ENCODE results near the gene SAMD14. TPM values are rescaled to one million over a fixed set of nuclear protein-coding genes. Genes with fewer than 3 reads are reported as not detected.

Gene SAMD14
- total and polyA plus RNA-seq, 9 donors = 0.36 to 4.9 (median 1.7) TPM

DNA sequence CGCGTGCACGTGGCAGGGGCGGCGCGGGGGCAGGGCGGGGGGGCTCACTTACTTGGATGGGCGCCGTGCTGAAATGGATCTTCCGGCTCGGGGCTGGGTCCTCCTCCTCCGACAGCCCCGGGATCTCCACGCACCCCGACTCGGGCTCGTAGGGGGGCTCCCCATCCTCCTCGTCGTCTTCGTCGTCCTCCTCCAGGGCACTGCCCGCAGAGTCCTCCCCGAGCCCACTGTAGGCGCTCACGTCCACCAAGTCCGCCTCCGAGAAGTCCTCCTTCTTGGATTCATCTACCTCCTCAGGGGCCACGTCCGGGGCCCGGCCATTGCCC is 19.1 kb upstream of the SAMD14 start:
- DNase-seq = no peak
- TF ChIP-seq, protein P1, sequence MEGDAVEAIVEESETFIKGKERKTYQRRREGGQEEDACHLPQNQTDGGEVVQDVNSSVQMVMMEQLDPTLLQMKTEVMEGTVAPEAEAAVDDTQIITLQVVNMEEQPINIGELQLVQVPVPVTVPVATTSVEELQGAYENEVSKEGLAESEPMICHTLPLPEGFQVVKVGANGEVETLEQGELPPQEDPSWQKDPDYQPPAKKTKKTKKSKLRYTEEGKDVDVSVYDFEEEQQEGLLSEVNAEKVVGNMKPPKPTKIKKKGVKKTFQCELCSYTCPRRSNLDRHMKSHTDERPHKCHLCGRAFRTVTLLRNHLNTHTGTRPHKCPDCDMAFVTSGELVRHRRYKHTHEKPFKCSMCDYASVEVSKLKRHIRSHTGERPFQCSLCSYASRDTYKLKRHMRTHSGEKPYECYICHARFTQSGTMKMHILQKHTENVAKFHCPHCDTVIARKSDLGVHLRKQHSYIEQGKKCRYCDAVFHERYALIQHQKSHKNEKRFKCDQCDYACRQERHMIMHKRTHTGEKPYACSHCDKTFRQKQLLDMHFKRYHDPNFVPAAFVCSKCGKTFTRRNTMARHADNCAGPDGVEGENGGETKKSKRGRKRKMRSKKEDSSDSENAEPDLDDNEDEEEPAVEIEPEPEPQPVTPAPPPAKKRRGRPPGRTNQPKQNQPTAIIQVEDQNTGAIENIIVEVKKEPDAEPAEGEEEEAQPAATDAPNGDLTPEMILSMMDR (IDR thresholded peaks at IDR 0.05) = no peak
- TF ChIP-seq EP300 (IDR thresholded peaks at IDR 0.05) (no peak), POLR2A (IDR thresholded peaks at IDR 0.05) (no peak)
- Histone ChIP-seq H3K27me3 (no peaks in the 10 kb centered on the region), H3K9me3 (no peaks in the 10 kb centered on the region), H3K4me1 (ENCODE audit: insufficient read depth) (peaks cover 24% of the 10 kb centered on the region), H3K4me3 (peak overlapping the region; percentile 82), H3K36me3 (no peaks in the 10 kb centered on the region), H3K27ac (peak overlapping the region; percentile 51 to 81)
- 0 to 1% (median 0%) methylated on average over 23 to 30 of the region's 30 CpGs for WGBS, 3 donors
- intact Hi-C loops (cut with DNase I) = loop anchor here in 1 of 4 donors (2.0 kb wide), 1 partner anchor 34 kb away; no protein-coding TSS in a partner anchor

DNA sequence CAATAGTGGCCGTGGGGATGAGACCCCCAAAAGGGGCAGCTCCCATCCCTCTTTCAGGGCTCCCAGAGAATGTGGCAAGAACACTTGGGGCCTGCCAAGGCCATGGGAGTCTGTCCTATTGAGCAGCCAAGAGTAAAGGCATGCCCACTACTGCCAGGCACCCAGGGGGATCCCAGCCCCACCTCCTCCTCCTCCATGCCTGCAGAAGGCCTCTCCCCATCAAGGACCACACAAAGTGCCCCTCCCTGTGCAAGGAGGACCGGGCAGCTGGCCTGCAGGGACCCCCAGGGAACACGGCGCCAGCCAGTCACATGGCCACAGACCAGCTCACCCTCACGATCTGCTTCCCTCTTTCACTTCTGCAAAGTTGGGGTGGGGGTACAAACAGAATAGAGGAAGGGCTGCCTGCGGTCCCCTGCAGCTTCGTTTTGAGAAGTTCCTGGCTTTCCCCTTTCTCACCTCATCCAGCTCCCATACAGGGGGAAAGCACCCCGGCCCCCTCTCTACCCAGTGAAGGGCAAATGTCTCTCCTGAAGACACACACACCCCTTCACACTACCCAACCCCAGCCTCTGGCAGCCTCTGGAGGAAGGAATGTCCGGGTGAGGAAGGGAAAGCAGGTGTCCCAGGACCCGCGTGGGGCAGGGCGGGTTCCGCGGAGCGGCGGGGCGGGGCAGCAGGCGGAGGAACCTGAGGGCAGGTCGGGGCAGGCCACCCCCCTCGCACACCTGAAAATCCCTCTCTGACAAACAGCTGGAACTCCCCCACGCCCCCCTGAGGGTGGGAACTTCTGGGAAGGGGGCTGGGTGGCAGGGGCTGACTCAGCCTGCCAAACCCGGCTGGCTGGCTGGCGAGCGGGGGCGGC is 18.5 kb upstream of the SAMD14 start:
- H3K4me3 ChIP-seq = peak overlapping the region; percentile 82
- intact Hi-C loops (cut with DNase I) = loop anchor here in 1 of 4 donors (2.0 kb wide), 1 partner anchor 34 kb away; no protein-coding TSS in a partner anchor
- WGBS, 3 donors = 0 to 2% (median 0%) methylated on average over 21 to 25 of the region's 25 CpGs
- peak; percentile 52 to 76 (median 73) for DNase-seq
- H3K36me3 ChIP-seq = no peaks in the 10 kb centered on the region
- TF ChIP-seq EP300 (IDR thresholded peaks at IDR 0.05) (no peak), POLR2A (IDR thresholded peaks at IDR 0.05) (no peak)
- TF ChIP-seq, protein P1 (IDR thresholded peaks at IDR 0.05) = peak in 1 of 3 donors; percentile 12
- no peaks in the 10 kb centered on the region for H3K27me3 ChIP-seq
- peak overlapping the region; percentile 51 to 81 for H3K27ac ChIP-seq
- H3K4me1 ChIP-seq (ENCODE audit: insufficient read depth) = peaks cover 18% of the 10 kb centered on the region
- H3K9me3 ChIP-seq = no peaks in the 10 kb centered on the region

DNA sequence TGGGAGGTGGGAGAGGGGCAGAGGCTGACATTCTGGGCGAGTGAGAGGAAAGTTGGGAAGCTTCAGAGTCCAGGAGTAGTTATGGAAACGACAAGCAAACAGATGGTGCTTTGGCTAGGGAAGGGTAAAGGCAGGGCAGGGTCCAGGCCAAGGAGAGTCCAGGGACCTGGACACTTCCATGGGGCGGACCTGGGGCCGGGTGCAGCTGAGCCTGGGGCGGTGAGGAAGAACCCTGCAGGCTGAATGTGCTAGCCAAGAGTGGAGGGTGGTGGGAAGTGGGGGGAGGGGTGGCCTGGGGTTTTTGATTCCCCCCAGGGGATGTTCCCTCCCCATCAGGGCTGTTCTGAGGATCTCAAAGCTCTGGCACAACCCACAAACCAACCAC is 17.9 kb upstream of the SAMD14 start:
- WGBS, 3 donors = 0 to 7% (median 4%) methylated on average over 5 of the region's 5 CpGs
- intact Hi-C loops (cut with DNase I) = loop anchor here in 1 of 4 donors (2.0 kb wide), 1 partner anchor 33 kb away; no protein-coding TSS in a partner anchor

DNA sequence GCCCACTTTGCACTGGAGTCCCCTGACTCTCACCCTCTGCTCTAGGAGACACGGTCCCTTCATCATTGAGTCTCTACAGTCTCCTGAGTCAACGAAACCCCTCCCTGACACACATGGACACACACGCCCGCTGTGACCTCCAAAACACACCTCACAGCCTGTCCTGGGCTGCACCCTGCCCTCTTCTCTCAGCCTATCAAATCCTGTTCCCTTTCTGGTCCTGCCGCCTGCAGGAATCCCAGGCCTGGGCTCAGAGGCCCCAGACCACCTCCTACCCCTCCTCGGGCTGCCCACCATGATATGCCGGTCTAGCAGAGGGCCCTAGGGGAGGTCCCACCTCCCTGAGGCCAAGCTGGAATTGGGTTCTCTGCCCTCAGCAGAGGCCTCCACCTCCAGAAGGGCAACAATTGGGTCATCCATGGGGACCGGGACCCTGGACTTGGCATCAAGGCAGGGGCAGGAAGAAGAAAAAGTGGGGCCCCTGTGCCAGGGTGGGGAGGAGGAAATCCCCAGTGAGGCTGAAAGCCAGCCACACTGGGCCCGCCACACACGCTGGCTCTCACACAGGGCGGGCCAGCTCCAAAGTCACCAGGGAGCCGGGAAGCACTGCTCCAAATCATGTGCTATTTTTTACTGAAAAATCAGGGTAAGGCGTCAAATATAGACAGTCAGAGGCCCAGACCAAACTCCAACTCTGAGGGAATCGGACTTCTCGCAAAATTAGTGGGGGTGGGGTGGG is 17.1 kb upstream of the SAMD14 start:
- TF ChIP-seq, protein P1 (IDR thresholded peaks at IDR 0.05) = no peak
- TF ChIP-seq EP300 (IDR thresholded peaks at IDR 0.05) (no peak), POLR2A (IDR thresholded peaks at IDR 0.05) (no peak)
- peak in 1 of 5 donors; percentile 39 for DNase-seq
- intact Hi-C loops (cut with DNase I) = no loop called here
- WGBS, 3 donors = 44 to 48% (median 46%) methylated on average over 15 of the region's 15 CpGs
- H3K36me3 ChIP-seq = no peaks in the 10 kb centered on the region
- H3K4me1 ChIP-seq (ENCODE audit: insufficient read depth) = peaks cover 15% of the 10 kb centered on the region
- H3K9me3 ChIP-seq = no peaks in the 10 kb centered on the region
- no peaks in the 10 kb centered on the region for H3K27me3 ChIP-seq
- peak overlapping the region; percentile 82 for H3K4me3 ChIP-seq
- peak overlapping the region; percentile 51 to 81 for H3K27ac ChIP-seq

More for the DNA sequence above, 17.9 kb upstream of the SAMD14 start:
- H3K4me3 ChIP-seq = peak overlapping the region; percentile 82
- H3K9me3 ChIP-seq = no peaks in the 10 kb centered on the region
- TF ChIP-seq EP300 (IDR thresholded peaks at IDR 0.05) = no peak
- TF ChIP-seq POLR2A (IDR thresholded peaks at IDR 0.05) = no peak
- TF ChIP-seq, protein P1 (IDR thresholded peaks at IDR 0.05) = no peak
- H3K36me3 ChIP-seq = no peaks in the 10 kb centered on the region
- peak overlapping the region; percentile 51 to 81 for H3K27ac ChIP-seq
- peaks cover 18% of the 10 kb centered on the region for H3K4me1 ChIP-seq (ENCODE audit: insufficient read depth)
- DNase-seq = peak in 2 of 5 donors; percentile 62 to 69
- no peaks in the 10 kb centered on the region for H3K27me3 ChIP-seq

Data from ovary (tissue), 9 donors.